Urothelium cell line (cell line): ENCODE results near the gene SVIL.
"Not testable (repeated sequence)": the region's sequence is repeated elsewhere in the genome, so short reads cannot be mapped to it uniquely, and the experiment has no call there.

ENCODE experiments used
- DNase-seq: peaks from one replicate; pipeline ENCODE4 v3.0.0; 2011; ENCODE audit warnings: low spot score, mixed read lengths
- FAIRE-seq: peaks from 2 replicates; lab custom pipeline; 2011; peaks lifted over from hg19 to GRCh38; lab: Jason Lieb, UNC

Gene SVIL

DNA sequence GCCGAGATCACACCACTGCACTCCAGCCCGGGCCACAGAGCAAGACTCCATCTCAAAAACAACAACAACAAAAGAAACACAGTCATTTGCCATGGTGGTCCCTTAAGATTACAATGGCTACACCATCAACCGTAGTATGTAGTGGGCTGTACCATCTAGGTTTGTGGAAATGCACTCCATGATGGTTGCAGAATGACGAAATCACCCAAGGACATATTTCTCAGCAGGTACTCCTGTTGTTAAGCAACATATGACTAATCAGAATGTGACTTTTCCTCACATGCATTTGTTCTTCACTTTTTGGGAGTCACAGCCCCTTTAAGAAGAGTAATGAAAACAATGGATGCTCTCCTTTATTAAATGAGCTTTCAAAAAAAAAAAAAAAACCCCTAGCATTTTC lies 11.0 kb downstream of the SVIL start:
- DNase-seq: no peak
- no peak for FAIRE-seq

- FAIRE-seq (peak; percentile 40), DNase-seq (no peak)
Measured at GRCh38 chr10:29622382-29622922, 12.3 kb downstream of the SVIL start.

DNA sequence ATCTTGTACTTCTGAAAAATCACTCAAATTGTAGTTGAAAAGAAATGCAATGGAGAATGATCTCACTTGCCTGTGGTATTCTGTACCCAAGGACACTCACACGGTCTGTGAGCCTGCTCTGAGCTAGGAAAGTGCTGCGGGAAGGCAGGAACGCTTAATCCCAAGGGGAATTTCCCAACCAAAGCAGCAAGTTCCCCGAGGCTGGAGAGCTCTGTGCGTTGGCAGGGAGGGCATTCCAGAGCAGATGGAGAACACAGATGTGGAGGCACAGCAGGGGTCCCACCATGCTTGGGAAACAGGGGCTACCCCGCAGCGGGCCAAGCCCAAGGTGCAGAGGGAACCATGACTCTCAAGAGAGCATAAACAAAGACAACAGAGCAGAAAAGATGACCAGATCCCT lies 13.6 kb downstream of the SVIL start:
- DNase-seq (no peak), FAIRE-seq (no peak)

- FAIRE-seq: no peak
- no peak for DNase-seq
Measured at GRCh38 chr10:29620112-29620690, 14.6 kb downstream of the SVIL start.

GRCh38 chr10:29619241-29619669 lies 15.5 kb downstream of the SVIL start:
- DNase-seq (no peak), FAIRE-seq (no peak)

GRCh38 chr10:29618341-29619171 lies 16.2 kb downstream of the SVIL start:
- FAIRE-seq: no peak
- no peak for DNase-seq

GRCh38 chr10:29617880-29618340 lies 16.9 kb downstream of the SVIL start:
- FAIRE-seq: no peak

GRCh38 chr10:29616542-29616941 lies 18.2 kb downstream of the SVIL start:
- DNase-seq (no peak), FAIRE-seq (no peak)

More at GRCh38 chr10:29617880-29618340, 16.9 kb downstream of the SVIL start:
- DNase-seq: no peak

DNA sequence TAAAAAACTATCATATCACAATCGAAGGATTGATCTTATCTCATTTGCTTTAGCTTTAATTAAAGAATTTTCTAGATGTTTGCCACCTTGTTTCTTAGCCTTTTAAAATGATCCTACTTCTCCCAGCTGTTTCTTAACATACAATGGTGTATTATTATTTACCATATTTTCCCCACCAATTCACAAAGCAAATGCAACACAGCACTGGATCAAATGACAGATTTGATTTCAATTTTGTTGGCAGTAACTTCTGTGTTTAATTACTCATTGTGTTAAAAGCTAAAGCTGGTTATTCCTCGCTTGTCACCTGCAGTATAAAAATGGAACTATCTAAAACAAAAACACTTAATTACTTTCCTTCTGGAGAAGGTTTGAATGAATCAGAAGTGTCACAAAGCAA lies 19.6 kb downstream of the SVIL start:
- FAIRE-seq: no peak

GRCh38 chr10:29614289-29614688 lies 20.5 kb downstream of the SVIL start:
- DNase-seq: not testable (repeated sequence)
- FAIRE-seq: peak; percentile 74

More for the DNA sequence above, 19.6 kb downstream of the SVIL start:
- DNase-seq: no peak

- DNase-seq (no peak), FAIRE-seq (no peak)
Measured at GRCh38 chr10:29613791-29614190, 21.0 kb downstream of the SVIL start.

- no peak for DNase-seq
- no peak for FAIRE-seq
Measured at GRCh38 chr10:29613196-29613595, 21.6 kb downstream of the SVIL start.

DNA sequence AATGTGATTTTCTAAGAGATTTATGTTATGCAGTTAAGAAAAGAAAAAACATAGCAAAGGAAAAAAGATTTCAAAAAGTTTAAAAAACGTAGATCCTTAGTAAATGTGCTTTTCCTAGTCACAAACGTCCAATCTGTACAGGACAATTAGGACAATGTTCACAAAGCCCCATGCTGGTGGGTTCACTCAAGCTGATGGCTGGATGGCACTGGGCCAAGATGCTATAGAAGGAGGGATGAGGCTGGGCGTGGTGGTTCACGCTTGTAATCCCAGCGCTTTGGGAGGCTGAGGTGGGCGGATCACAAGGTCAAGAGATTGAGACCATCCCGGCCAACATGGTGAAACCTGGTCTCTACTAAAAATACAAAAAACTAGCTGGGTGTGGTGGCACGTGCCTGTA lies 22.1 kb downstream of the SVIL start:
- DNase-seq (no peak), FAIRE-seq (no peak)

- FAIRE-seq: no peak
- DNase-seq: no peak
Measured at GRCh38 chr10:29611781-29612381, 22.9 kb downstream of the SVIL start.

DNA sequence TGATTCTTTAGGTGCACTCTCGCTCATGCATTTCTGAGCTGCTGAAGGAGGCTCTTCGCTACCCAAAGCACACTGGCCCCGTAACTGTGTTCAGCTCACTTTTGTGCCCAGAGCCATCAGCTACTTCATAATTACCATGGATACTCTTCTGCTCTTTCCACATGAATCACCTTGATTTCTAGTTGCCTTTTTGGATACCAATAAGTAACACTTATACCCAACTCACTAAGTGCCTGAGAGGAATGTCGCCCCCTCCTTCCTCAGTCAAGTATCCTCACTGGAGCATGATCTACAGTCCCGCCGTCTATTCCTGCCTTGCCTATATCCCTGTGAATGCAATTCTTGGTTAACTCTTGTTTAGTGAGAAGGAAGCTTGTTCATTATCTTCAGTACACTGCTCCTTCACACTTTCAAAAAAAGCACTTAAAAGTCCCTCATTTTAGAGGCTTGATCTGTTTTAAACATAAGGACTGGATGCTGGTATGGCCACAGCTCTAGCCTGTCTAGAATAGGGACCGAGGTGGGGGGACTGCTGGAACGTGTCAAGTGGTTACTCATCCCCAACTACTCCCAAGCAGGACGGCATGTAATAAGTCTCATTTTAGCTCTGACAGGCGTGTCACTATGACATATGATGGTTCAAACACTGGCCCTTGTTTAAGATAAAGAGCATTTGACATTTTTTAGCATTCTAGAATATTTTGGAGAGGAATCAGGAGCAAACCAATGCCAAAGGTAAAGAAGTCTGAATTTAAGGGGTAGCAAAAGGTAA lies 23.7 kb downstream of the SVIL start:
- no peak for DNase-seq
- FAIRE-seq: no peak

DNA sequence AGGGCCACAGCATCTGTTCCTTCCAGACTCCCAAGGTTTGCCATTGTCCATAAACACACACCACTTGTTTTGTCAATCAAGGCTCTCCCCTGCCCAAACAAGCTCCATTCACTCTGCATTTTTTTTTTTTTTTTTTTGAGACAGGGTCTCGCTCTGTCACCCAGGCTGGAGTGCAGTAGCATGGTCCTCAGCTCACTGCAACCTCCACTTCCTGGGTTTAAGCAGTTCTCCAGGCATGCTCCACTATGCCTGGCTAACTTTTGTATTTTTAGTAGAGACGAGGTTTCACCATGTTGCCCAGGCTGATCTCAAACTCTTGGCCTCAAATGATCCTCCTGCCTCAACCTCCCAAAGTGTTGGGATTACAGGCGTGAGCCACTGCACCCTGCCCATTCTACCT lies 24.4 kb downstream of the SVIL start:
- FAIRE-seq, DNase-seq: not testable (repeated sequence)

DNA sequence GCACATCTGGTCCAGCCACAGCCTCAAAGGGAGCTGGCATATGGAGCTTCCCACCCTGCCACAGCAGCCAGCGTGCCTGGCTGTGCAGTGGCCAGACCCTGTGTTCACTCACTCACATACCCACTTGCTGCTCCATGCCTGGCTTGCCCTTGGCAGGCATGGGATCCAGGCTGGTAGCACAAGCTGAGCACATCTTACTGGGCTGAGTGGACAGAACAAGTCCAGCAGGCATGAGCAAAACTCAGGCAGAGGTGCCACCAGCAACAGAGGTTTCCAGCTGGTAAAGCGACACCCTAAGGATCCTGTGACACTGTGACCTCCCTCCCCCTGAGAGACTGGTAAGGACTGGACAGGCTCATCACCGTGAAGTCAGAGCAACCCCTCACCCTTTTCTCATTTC lies 25.1 kb downstream of the SVIL start:
- FAIRE-seq (no peak), DNase-seq (no peak)

GRCh38 chr10:29608476-29609301 lies 26.1 kb downstream of the SVIL start:
- DNase-seq (no peak), FAIRE-seq (no peak)

- peak; percentile 61 for FAIRE-seq
- no peak for DNase-seq
Measured at GRCh38 chr10:29608062-29608461, 26.7 kb downstream of the SVIL start.

DNA sequence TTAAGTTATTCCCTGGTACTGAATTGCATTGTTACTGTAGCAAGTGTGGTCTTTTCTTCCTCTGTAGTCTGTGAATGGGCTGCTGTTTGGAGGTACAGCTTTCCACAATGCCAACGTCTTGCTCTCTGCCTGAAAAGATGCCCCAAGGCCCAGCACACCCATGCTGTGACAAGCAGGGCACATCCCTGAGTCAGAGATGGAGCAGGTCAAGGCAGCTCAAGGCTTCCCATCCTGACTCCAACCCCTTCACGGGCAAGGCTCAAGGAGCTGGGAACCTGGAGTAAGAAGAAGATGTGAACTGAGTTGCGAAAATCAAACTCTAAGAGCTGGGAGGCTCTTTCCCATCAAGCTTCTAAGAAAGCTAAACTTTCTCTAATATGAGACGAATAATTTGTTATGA lies 27.2 kb downstream of the SVIL start:
- DNase-seq: no peak
- no peak for FAIRE-seq
